ENCODE results near the gene LRTM2.

DNA sequence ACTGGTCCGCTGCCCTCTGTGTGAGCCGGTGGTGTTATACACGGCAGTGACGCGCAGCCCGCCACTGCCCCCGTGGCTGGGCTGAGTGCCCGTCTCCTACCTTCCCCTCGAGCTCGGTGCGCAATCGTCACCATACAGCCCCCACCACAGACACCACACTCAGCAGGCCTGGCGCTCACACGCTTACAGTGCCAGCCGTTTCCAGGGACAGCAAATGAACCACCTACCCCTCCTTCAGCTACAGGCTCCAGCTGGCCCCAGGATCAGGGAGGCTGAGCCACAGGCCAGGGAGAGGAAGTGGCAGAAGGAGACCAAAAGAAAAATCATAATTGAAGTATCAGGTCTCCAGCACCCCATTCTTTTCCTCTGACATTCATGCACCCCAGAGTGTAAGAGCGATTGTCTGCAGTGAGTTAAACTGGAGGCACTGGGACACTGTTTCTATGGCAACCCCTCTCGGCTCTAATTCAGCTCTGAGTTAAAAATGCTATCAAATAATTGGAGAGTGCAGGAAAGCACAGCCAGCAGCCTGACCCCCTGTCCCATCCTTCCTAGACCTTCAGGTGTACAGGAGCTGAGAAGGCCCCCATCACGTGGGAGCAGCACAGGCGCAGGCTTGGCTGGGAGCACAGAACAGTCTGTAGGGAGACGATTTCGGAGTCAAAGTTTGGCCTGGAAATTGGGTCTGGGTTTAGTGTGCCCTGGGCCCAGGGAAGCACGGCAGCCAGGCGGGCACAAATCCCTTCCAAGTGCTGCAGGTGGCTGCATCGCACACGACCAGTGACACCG lies 18.0 kb downstream of the LRTM2 start:
- TF ChIP-seq, protein P1, sequence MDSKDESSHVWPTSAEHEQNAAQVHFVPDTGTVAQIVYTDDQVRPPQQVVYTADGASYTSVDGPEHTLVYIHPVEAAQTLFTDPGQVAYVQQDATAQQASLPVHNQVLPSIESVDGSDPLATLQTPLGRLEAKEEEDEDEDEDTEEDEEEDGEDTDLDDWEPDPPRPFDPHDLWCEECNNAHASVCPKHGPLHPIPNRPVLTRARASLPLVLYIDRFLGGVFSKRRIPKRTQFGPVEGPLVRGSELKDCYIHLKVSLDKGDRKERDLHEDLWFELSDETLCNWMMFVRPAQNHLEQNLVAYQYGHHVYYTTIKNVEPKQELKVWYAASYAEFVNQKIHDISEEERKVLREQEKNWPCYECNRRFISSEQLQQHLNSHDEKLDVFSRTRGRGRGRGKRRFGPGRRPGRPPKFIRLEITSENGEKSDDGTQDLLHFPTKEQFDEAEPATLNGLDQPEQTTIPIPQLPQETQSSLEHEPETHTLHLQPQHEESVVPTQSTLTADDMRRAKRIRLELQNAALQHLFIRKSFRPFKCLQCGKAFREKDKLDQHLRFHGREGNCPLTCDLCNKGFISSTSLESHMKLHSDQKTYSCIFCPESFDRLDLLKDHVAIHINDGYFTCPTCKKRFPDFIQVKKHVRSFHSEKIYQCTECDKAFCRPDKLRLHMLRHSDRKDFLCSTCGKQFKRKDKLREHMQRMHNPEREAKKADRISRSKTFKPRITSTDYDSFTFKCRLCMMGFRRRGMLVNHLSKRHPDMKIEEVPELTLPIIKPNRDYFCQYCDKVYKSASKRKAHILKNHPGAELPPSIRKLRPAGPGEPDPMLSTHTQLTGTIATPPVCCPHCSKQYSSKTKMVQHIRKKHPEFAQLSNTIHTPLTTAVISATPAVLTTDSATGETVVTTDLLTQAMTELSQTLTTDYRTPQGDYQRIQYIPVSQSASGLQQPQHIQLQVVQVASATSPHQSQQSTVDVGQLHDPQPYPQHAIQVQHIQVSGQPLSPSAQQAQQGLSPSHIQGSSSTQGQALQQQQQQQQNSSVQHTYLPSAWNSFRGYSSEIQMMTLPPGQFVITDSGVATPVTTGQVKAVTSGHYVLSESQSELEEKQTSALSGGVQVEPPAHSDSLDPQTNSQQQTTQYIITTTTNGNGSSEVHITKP (tag by site-specific recombination; IDR thresholded peaks at IDR 0.05): no peak
- no peak for TF ChIP-seq PRDM1 (tag by site-specific recombination; IDR thresholded peaks at IDR 0.05)
- no peak for TF ChIP-seq IKZF3 (tag by site-specific recombination; IDR thresholded peaks at IDR 0.05)
- TF ChIP-seq ZNF658 (tag by site-specific recombination; IDR thresholded peaks at IDR 0.05): no peak
- TF ChIP-seq, protein P2, sequence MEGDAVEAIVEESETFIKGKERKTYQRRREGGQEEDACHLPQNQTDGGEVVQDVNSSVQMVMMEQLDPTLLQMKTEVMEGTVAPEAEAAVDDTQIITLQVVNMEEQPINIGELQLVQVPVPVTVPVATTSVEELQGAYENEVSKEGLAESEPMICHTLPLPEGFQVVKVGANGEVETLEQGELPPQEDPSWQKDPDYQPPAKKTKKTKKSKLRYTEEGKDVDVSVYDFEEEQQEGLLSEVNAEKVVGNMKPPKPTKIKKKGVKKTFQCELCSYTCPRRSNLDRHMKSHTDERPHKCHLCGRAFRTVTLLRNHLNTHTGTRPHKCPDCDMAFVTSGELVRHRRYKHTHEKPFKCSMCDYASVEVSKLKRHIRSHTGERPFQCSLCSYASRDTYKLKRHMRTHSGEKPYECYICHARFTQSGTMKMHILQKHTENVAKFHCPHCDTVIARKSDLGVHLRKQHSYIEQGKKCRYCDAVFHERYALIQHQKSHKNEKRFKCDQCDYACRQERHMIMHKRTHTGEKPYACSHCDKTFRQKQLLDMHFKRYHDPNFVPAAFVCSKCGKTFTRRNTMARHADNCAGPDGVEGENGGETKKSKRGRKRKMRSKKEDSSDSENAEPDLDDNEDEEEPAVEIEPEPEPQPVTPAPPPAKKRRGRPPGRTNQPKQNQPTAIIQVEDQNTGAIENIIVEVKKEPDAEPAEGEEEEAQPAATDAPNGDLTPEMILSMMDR (tag by site-specific recombination; IDR thresholded peaks at IDR 0.05): no peak
